Kidney epithelial cell (primary cell): ENCODE measurements around the gene TIMMDC1. TPM values are rescaled to one million over a fixed set of nuclear protein-coding genes. Genes with fewer than 3 reads are reported as not detected.
"Not testable (repeated sequence)": the region's sequence is repeated elsewhere in the genome, so short reads cannot be mapped to it uniquely, and the experiment has no call there.

Experiments used
- DNase-seq: peaks from one replicate; pipeline ENCODE4 v3.0.0-alpha.2; 2010; ENCODE audit warnings: low read depth
- H3K27me3 ChIP-seq: 2 replicates; pipeline ENCODE4 v1.6.0; 2011; ENCODE audit warnings: low read length; ENCODE audit not compliant: control insufficient read depth, insufficient read depth
- H3K36me3 ChIP-seq: 2 replicates; pipeline ENCODE4 v1.5.1; 2011; ENCODE audit warnings: low read length; ENCODE audit not compliant: control insufficient read depth, insufficient read depth
- H3K4me3 ChIP-seq: 2 replicates; pipeline ENCODE4 v1.5.1; 2011; ENCODE audit warnings: low read depth, mild to moderate bottlenecking, control low read depth, low read length
- CTCF ChIP-seq: IDR thresholded peaks from 2 replicates; pipeline ENCODE4 v1.5.1; 2011; ENCODE audit warnings: mild to moderate bottlenecking, moderate library complexity, low read length, control low read depth, inconsistent platforms; ENCODE audit not compliant: insufficient read depth, poor library complexity, severe bottlenecking
- total RNA-seq: library from RNA; depleted of rRNA; stranded (reverse); fragments of >200 nt; gene quantifications from 2 replicates; pipeline ENCODE4 v1.2.3, GENCODE V29; 2015

The TIMMDC1 gene
- total RNA-seq, 1 donor from 2014 or later: 56.0 TPM

GRCh38 chr3:119543147-119543546 lies 44.8 kb downstream of the TIMMDC1 start:
- no peak for DNase-seq
- Histone ChIP-seq H3K27me3 (no peaks in the 10 kb centered on the region), H3K36me3 (no peaks in the 10 kb centered on the region), H3K4me3 (no peak overlapping the region)
- no peak for TF ChIP-seq CTCF

- no peak overlapping the region for H3K4me3 ChIP-seq
- no peaks in the 10 kb centered on the region for H3K36me3 ChIP-seq
- no peak for TF ChIP-seq CTCF
- DNase-seq: no peak
- H3K27me3 ChIP-seq: no peaks in the 10 kb centered on the region
These were observed 48.9 kb downstream of the TIMMDC1 start for GRCh38 chr3:119547227-119547626.

- Histone ChIP-seq H3K27me3 (no peaks in the 10 kb centered on the region), H3K4me3 (no peak overlapping the region), H3K36me3 (no peaks in the 10 kb centered on the region)
- no peak for TF ChIP-seq CTCF
- no peak for DNase-seq
These were observed 50.0 kb downstream of the TIMMDC1 start for GRCh38 chr3:119548341-119548740.

GRCh38 chr3:119550192-119550910 lies 52.0 kb downstream of the TIMMDC1 start:
- no peaks in the 10 kb centered on the region for H3K36me3 ChIP-seq
- no peak overlapping the region for H3K4me3 ChIP-seq
- TF ChIP-seq CTCF: no peak
- no peak for DNase-seq
- H3K27me3 ChIP-seq: no peaks in the 10 kb centered on the region

- Histone ChIP-seq H3K4me3 (no peak overlapping the region), H3K36me3 (no peaks in the 10 kb centered on the region), H3K27me3 (no peaks in the 10 kb centered on the region)
- TF ChIP-seq CTCF: no peak
- no peak for DNase-seq
These were observed 53.3 kb downstream of the TIMMDC1 start for GRCh38 chr3:119551598-119551997.

GRCh38 chr3:119552928-119553327 lies 54.6 kb downstream of the TIMMDC1 start:
- not testable (repeated sequence) for DNase-seq, H3K4me3 ChIP-seq, H3K27me3 ChIP-seq, H3K36me3 ChIP-seq
